Small intestine (tissue), 7 donors: ENCODE data around the gene SEMA3C. TPM values are rescaled to one million over a fixed set of nuclear protein-coding genes. Genes with fewer than 3 reads are reported as not detected.

Experiments
- DNase-seq, 2 donors: peaks; one replicate each; pipeline versions ENCODE4 v3.0.0 to v3.0.0-alpha.2; 2013
- FAIRE-seq: peaks from 2 replicates; lab custom pipeline; 2012; peaks lifted over from hg19 to GRCh38; lab: Jason Lieb, UNC
- H3K27ac ChIP-seq, 3 donors: one replicate each; pipeline ENCODE4 v1.5.1; 2013; ENCODE audit warnings: low read length in 2 of 3, mild to moderate bottlenecking in 2 of 3, control low read depth in 1 of 3, inconsistent platforms in 1 of 3, low read depth in 1 of 3, moderate library complexity in 1 of 3
- H3K27me3 ChIP-seq, 3 donors: one replicate each; pipeline ENCODE4 v1.6.1; 2013; ENCODE audit warnings: low read length in 3 of 3, inconsistent platforms in 1 of 3; ENCODE audit not compliant: control insufficient read depth in 3 of 3, insufficient read depth in 3 of 3
- H3K36me3 ChIP-seq, 3 donors: one replicate each; pipeline ENCODE4 v1.6.1; 2013; ENCODE audit warnings: low read length in 3 of 3, inconsistent platforms in 1 of 3, low read depth in 1 of 3, mild to moderate bottlenecking in 1 of 3, moderate library complexity in 1 of 3; ENCODE audit not compliant: control insufficient read depth in 3 of 3, insufficient read depth in 2 of 3
- H3K4me1 ChIP-seq, 3 donors: one replicate each; pipeline ENCODE4 v1.6.1; 2013; ENCODE audit warnings: low read length in 2 of 3, inconsistent platforms in 1 of 3, low read depth in 1 of 3, mild to moderate bottlenecking in 1 of 3, moderate library complexity in 1 of 3; ENCODE audit not compliant: control insufficient read depth in 3 of 3, insufficient read depth in 2 of 3
- H3K4me3 ChIP-seq, 3 donors: one replicate each; pipeline ENCODE4 v1.5.1; 2013; ENCODE audit warnings: low read length in 3 of 3, control low read depth in 1 of 3, inconsistent platforms in 1 of 3, low read depth in 1 of 3, mild to moderate bottlenecking in 1 of 3, moderate library complexity in 1 of 3
- H3K9me3 ChIP-seq, 2 donors: one replicate each; pipeline ENCODE4 v1.6.1; 2013; ENCODE audit warnings: low read depth in 1 of 2, low read length in 1 of 2; ENCODE audit not compliant: control insufficient read depth in 2 of 2, insufficient read depth in 1 of 2
- WGBS, 3 donors: extraction: QIAGEN DNeasy Blood & Tissue Kit; methylation state at CpG; one replicate each; pipeline ENCODE4 v1.1.7; 2013; 5-methylcytosine and 5-hydroxymethylcytosine counted together
- polyA plus RNA-seq, 4 donors: library from polyadenylated mRNA; stranded (reverse) in 3 of 4; unstranded in 1 of 4; fragments of 200-250 nt in 3 of 4; fragments of 120-200 nt in 1 of 4; gene quantifications; one replicate each; pipeline versions ENCODE4 v1.2.1 to v1.2.3, GENCODE V29; 2013
- donor health status: healthy with polysubstance abuse.
- donor health status: control.
- donor health status: control.
- donor health status: Bipolar disorder and iron deficiency.
- donor health status: healthy.

SEMA3C gene
- polyA plus RNA-seq, 4 donors: 1.4 to 70.8 (median 7.6) TPM

DNA sequence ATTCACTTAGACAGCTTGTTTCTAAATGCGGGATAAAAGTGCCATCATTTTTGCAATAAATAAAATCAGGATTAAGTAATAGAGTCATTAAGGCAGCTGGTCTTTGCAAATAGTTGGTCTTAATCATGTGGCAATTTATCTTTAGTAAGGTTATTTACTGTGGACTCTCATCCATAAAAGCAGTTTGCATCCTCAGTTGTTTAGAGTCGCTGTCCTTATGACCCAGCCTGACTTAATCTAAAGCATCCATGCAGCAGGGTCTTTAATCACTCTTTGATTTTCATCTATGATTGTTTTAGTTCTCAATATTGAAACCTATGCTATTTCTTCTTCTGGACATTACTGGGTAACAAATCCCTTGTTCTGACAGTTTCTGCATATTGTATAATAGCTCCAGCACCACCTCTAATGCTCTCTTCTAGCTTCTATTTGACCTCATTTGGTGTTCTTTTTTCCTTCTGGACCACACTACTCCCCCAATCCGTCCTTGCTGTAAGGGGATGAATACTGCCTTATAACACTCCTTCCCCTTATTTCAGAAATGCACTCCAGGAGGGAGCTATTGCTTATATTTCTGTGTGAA, 185.4 kb downstream of the SEMA3C start:
- no peaks in the 10 kb centered on the region for H3K9me3 ChIP-seq
- no peaks in the 10 kb centered on the region for H3K4me1 ChIP-seq
- no peak overlapping the region for H3K27ac ChIP-seq
- H3K36me3 ChIP-seq: no peaks in the 10 kb centered on the region
- H3K27me3 ChIP-seq: no peaks in the 10 kb centered on the region
- 42 to 56% (median 52%) methylated on average over 3 of the region's 3 CpGs for WGBS, 3 donors
- DNase-seq: no peak
- no peak for FAIRE-seq
- no peak overlapping the region for H3K4me3 ChIP-seq

DNA sequence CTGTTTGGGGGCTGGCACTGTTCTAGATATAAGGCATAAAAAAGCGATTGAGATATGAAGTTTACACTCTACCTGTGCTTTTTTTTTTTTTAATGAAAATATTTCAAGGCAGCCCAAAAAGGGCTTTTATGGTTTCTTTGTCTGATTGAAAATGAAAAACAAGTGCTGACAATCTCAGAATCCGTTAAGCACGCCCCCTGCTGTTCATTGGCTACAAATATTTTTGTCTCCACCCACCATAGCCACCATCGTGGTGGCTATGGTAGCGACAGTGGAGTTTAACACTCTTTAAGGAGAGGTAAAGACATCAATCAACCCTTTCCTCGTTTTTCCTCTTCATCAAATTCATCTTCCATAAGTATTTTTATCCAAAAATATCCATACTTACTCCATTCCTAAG, 186.2 kb downstream of the SEMA3C start:
- FAIRE-seq: no peak
- no peak overlapping the region for H3K27ac ChIP-seq

DNA sequence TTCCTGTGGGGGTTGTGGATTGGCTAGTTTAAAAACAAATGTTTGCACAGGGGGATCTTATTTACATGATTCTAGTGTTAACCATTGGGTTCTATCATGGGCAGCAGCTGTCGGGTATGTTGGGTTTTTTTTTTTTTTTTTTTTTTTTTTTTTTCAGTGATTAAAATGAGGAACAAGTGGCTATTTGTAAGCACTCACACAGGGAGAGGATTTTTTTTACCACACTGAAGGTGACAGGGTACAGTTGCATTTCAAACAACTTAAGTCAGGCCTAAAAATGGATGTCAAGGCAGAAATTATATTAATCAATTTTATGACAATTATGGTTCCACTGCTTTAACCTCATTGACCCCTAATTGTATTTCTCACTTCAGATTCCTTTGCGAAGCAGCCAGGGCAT, 187.6 kb downstream of the SEMA3C start:
- FAIRE-seq (no peak), DNase-seq (no peak)
- no peaks in the 10 kb centered on the region for H3K36me3 ChIP-seq
- no peaks in the 10 kb centered on the region for H3K9me3 ChIP-seq
- no peak overlapping the region for H3K4me3 ChIP-seq
- H3K4me1 ChIP-seq: peaks cover 0 to 2% (median 0%) of the 10 kb centered on the region in 3 donors
- no peaks in the 10 kb centered on the region for H3K27me3 ChIP-seq
- 74 to 83% (median 81%) methylated on average over 2 of the region's 2 CpGs for whole genome bisulfite sequencing, 3 donors
- no peak overlapping the region for H3K27ac ChIP-seq

More for the DNA sequence above, 186.2 kb downstream of the SEMA3C start:
- no peaks in the 10 kb centered on the region for H3K36me3 ChIP-seq
- no peaks in the 10 kb centered on the region for H3K27me3 ChIP-seq
- no peak overlapping the region for H3K4me3 ChIP-seq
- WGBS, 3 donors: 60 to 72% (median 62%) methylated on average over 6 of the region's 6 CpGs
- no peaks in the 10 kb centered on the region for H3K9me3 ChIP-seq
- H3K4me1 ChIP-seq: no peaks in the 10 kb centered on the region
- no peak for DNase-seq

DNA sequence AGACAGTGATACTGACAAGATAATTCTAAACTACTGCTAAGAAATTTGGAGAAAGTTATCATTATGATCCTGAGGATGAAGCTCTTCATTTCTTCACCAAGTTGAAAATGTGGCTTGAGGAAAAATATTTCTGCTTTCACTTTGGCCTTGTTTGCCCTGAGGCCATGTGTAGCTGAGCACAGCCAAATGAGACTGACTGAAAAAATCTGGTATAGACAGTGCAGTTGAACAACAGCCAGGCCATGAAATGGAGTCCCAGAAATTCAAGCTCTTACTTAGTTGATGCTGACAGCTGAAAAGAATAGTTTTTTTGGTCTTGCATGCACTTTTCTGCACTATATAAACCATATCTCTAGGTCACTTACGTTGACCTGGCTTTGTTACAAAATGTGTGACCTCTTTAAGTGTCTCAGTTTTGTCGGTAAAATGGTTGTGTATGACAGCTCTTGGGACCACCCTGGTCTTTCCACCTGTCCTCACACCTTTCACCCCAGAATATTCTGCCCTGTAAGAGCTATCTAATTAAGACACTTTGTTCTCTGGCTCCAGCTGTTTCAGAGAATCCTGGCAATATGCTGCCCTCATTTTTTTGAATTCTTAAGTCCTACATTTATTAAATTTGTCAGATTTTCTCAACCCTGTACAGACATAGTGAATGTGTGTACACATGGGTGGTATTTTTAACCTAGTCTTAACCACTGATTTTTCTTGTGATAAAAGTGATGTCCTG, 189.1 kb downstream of the SEMA3C start:
- Histone ChIP-seq H3K4me3 (no peak overlapping the region), H3K4me1 (peaks cover 0 to 2% (median 0%) of the 10 kb centered on the region in 3 donors), H3K36me3 (no peaks in the 10 kb centered on the region), H3K9me3 (no peaks in the 10 kb centered on the region), H3K27ac (no peak overlapping the region), H3K27me3 (no peaks in the 10 kb centered on the region)
- WGBS, 3 donors: 61 to 93% (median 80%) methylated on average over 2 of the region's 2 CpGs
- DNase-seq: no peak
- no peak for FAIRE-seq

DNA sequence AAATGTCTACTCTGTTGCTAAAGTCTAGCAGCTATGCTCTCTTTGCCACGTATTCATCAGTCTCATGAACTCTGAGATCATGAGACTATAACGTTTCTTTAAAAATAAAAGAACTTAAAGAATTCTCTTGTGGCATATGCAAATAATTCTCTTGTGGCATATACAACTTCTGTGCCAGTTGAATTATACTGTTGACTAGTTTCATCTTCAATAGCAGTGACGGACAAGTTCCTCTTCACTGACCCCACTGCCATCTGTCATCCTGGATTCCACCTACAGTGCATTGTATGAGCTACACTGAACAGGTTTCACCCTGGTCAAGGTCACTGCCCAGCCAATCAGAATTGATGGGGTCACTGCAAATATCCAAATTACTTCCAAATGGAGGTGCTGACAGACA, 192.2 kb downstream of the SEMA3C start:
- H3K4me1 ChIP-seq: peaks cover 2 to 16% (median 4%) of the 10 kb centered on the region in 3 donors
- H3K4me3 ChIP-seq: no peak overlapping the region
- FAIRE-seq: no peak
- no peak for DNase-seq
- H3K27ac ChIP-seq: no peak overlapping the region
- no peaks in the 10 kb centered on the region for H3K36me3 ChIP-seq
- 26 to 61% (median 49%) methylated on average over 3 of the region's 3 CpGs for WGBS, 3 donors
- H3K27me3 ChIP-seq: no peaks in the 10 kb centered on the region
- no peaks in the 10 kb centered on the region for H3K9me3 ChIP-seq

DNA sequence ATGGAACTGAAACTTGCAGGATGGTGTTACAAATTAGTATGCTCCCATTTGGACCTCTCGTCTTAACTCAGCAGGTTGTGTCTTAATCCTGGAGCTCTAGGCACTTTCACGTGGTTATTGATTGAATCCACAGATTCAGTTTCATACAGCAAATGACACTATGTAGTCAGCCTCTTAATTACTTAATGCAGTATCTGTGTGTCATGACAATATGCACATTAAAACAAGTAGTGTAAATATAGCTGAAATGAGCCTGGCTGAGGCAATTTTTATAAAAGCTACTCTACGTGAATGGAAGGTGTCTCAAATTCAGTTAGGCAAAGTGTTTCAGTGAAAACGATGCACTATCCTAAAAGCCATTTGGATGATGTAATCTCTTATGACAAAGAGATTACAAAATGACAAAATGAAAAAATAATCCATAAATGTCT, 193.7 kb downstream of the SEMA3C start:
- H3K9me3 ChIP-seq: no peaks in the 10 kb centered on the region
- no peaks in the 10 kb centered on the region for H3K36me3 ChIP-seq
- FAIRE-seq (no peak), DNase-seq (no peak)
- WGBS, 3 donors: 55 to 70% (median 67%) methylated on average over 4 of the region's 4 CpGs
- H3K27ac ChIP-seq: no peak overlapping the region
- H3K27me3 ChIP-seq: no peaks in the 10 kb centered on the region
- H3K4me1 ChIP-seq: peaks cover 2 to 19% (median 4%) of the 10 kb centered on the region in 3 donors
- H3K4me3 ChIP-seq: no peak overlapping the region

DNA sequence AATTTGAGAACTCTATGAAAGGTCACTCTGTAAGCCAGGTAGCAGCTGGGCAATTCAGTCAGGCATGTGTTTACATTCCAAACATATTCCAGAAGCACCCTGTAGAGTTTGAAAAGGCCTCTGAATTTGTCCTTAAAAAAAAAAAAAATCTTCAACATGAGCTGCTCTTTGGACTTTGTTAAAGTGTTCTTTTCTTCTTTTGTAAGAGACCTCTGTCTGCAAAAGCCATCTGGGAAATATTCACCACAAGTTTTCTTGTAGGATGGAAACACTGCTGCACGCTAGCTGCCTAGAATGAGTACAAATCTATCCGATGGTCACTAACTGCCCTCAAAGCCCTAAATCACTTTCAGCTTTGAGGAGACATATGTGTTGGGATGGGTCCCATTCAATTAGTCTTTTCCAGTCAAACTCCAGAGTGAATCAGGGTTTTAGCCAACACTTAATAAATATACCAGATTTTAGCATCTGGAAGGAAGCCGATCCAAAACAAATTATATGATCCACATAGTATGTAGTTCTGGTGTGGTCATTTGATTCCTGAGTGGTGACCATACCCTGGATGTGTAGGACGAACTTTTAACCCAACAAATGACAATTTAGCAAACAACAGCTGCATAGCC, 194.5 kb downstream of the SEMA3C start:
- DNase-seq (peak in 1 of 2 donors; percentile 30), FAIRE-seq (no peak)
- Histone ChIP-seq H3K27ac (no peak overlapping the region), H3K4me3 (no peak overlapping the region), H3K27me3 (no peaks in the 10 kb centered on the region), H3K4me1 (peaks cover 2 to 19% (median 4%) of the 10 kb centered on the region in 3 donors), H3K36me3 (no peaks in the 10 kb centered on the region), H3K9me3 (no peaks in the 10 kb centered on the region)
- WGBS, 3 donors: 62 to 85% (median 78%) methylated on average over 4 of the region's 4 CpGs

DNA sequence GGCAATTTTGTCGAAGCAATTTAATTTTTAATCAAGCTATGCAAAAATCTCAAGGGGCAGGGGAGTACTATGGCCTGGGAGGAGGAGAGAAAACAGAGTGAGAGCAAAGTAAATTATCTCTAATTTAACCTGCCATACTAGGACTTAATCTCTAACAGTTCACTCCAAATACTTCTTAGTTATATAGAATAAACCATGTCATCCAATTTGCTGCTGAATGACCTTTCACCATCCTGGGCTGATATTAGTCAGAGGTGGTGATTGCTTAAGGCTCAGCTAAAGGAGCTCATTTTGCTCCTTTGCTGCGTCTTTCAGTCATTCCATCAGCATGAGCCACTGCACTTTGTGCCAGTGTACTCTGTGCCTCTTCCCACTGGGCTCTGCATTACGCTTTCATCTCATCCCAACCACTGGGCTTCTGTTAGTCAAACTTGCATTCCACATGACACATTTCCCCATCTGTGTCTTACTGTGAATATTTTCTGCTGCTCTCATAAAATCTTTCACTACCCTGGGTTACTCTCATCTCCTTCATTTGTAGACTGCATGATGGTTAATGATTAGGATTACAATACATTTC, 196.1 kb downstream of the SEMA3C start:
- peak overlapping the region in 2 of 3 donors; percentile 51 to 52 for H3K27ac ChIP-seq
- H3K36me3 ChIP-seq: no peaks in the 10 kb centered on the region
- no peaks in the 10 kb centered on the region for H3K9me3 ChIP-seq
- no peaks in the 10 kb centered on the region for H3K27me3 ChIP-seq
- H3K4me3 ChIP-seq: no peak overlapping the region
- peak; percentile 84 to 90 for DNase-seq
- no peak for FAIRE-seq
- WGBS, 3 donors: 26 to 50% (median 37%) methylated on average over 3 of the region's 3 CpGs
- peaks cover 2 to 19% (median 4%) of the 10 kb centered on the region in 3 donors for H3K4me1 ChIP-seq
